HG02943 (cell line): ENCODE results near the gene FSD1.
A peak's percentile ranks its signal among the peaks of the same experiment; 100 is the strongest.
"Not testable (repeated sequence)": the region's sequence is repeated elsewhere in the genome, so short reads cannot be mapped to it uniquely, and the experiment has no call there.

ENCODE experiments used
- ATAC-seq: cut with Tn5 transposase; IDR thresholded peaks from one replicate; pipeline ENCODE4 v1.9.1; 2021; ENCODE audit warnings: mild to moderate bottlenecking, low read depth, moderate library complexity; ENCODE audit not compliant: unreplicated experiment

Gene FSD1

DNA sequence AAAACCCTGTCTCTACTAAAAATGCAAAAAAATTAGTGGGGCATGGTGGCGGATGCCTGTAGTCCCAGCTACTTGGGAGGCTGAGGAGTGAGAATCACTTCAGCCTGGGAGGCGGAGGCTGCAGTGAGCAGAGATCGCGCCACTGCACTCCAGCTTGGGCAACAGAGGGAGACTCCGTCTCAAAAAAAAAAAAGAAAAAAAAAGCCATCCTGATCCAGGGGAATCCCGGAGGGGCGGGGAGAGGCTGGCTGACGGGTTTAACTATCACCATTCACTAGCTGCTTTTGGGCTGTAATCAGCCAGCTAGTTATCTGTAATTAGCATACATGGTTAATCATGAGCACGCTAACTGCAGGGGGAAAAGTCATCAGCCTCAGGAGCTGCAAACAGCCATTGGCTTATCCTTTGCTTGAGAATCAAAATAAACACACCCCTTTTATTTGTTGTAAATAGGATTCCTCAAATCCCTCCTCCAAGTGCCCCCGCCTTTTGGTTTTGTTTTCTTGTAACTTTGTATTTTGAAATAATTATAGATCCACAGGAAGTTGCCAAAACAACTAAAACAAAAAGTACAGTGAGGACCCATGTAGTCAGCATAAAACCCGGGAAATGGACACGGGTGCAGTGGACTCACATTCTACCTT lies 9.6 kb downstream of the FSD1 start:
- no peak for ATAC-seq

- no peak for ATAC-seq
Measured at GRCh38 chr19:4316956-4317355, 12.6 kb downstream of the FSD1 start.

DNA sequence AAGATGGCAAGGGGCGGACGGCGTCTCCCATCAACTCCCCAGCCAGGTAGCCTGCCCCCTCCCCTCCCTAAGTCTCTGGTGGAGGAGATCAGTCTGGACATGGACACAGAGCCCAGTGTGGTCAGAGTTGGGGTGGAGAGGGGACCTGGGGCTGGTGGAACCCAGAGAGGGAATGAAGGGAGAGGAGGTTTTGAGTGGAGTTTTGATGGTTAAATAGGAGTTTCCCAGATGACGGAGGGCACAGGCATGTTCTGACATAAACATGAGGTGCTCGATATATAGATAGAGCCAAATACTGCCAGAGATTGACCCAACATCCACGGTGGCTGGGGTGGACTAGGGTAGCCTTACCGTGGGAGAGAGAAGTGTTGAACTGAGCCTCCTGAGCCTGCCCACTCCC lies 14.1 kb downstream of the FSD1 start:
- no peak for ATAC-seq

GRCh38 chr19:4319067-4319718 lies 14.8 kb downstream of the FSD1 start:
- ATAC-seq, result no peak

DNA sequence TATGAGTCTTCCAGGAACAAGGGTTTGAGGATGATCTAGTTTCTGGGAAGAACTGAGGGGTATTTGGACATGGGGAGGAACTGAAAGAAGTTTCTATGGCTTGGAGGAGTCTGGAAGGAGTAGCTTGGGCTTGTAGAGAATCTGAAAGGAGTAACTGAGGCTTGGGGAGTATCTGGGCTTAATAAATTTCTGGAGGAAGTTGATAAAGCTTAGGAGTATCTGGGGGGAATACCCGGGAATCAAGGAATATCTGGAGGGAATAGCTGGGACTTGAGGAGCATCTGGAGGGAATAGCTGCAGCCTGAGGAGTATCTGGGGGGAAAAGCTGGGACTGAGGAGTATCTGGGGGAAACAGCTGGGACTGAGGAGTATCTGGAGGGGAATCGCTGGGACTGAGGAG lies 16.0 kb downstream of the FSD1 start:
- no peak for ATAC-seq

GRCh38 chr19:4322942-4323665 lies 18.7 kb downstream of the FSD1 start:
- no peak for ATAC-seq

DNA sequence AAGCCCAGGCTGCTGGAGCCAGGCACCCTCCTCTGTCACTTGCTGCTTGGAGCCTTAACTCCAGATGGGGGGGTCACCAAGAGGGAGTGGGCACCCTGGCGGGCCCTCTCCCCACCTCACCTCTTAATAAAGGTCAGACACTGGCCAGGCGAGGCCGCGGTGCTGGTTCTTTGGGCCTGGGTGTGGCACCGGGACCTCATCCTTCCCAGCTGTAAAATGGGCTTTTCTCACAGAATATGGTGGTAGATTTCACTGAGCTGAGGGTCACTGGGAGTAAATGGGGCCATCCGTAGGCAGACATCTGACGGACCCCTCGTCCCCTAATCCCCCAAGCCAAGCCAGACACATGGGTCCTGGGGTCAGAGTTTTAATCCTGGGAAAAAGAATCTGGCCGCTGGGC lies 19.3 kb downstream of the FSD1 start:
- ATAC-seq, result no peak

GRCh38 chr19:4324228-4324627 lies 19.8 kb downstream of the FSD1 start:
- no peak for ATAC-seq

DNA sequence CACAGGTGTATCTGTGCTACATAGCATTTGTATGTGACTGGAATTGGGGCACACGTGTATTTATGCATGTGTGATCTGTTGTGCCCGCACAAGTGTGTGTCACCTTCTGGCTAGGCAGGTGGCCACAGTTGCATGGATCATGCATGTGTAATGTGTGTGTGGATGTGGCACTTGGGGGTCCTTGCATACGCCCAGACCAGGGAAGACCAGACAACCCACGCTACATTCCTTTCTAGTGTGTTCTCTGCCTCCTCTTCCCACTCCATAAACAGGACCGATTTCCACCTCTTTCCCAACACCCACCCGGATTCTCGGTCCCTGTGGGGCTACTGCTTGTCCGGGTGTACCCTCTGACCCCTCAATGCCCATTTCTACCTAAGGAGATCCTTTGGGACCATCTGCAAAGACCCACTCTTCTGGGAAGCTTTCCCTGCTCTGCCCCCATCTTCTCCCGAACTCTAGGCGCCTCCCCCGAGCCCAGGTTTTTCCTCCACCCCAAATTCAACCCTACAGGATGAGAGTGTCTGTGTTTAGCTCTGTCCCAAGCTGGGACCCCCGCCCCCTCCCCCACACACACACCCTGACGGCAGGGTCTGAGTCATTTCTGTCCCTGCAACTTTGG lies 21.9 kb downstream of the FSD1 start:
- no peak for ATAC-seq

DNA sequence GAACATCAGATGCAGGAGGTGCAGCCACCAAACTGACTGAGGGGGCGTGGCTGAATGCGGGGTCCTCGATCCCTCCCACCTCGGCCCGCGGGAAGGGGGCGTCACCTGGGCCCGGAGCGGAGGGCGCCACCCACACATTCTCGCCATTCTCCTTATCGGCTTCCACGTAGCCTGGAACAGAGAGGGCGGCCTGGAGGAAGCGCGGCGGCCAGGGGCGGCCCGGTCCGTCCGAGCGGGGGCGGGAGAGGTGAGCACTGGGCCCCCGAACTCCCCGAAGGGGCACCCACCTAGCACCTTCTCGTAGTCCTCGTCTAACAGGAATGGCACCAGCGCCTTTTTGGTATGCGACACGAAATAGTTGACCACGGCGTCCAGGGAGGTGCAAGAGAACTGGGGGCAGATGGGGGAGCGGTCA lies 22.4 kb downstream of the FSD1 start:
- ATAC-seq, result no peak

DNA sequence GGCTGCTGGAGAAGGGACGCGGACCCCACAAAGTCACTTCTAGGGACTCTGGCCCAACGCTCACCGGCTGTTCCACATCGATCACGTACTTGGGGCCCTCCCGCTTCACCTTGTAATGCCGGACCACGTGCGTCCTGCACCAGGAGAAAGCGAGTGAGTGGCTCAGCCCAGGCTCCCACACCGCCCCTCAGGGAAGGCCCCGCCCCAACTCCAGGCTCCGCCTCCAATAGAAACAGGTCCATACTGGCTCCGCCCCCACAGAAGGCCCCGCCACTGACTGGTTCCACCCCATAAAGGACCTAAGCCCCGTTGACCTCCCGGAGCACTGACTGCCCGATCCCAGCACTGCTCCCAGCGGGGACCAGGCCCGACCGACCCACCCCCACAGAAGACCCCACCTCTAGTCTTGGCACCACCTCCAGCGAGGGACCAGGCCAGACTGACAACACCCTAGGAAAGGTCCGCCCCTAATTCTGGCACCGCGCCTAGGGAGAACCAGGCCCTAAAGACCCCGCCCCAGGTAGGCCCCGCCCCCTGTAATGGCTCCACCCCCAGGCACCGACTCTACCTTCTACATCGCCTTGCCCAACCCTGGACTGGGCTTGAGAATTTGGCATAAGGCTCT lies 23.0 kb downstream of the FSD1 start:
- no peak for ATAC-seq

DNA sequence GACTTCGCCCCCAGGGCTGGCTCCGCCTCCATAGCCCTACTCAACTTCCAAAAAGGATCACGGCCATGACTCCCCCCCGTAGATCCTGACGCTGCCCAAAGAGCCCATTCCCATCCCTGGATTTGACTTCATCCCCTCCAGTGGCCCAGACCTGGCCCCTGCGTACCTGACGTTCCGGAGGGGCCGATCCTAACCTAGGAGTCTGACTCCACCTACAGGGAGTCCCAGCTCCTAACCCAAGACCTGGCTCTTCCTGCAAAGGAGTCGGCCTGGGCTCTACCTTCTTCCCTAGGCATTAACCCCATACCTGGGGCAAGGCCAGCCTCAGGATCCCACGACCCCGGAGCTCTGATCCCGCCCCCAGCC lies 23.5 kb downstream of the FSD1 start:
- peak; percentile 19 for ATAC-seq

GRCh38 chr19:4328243-4328990 lies 24.0 kb downstream of the FSD1 start:
- ATAC-seq, result peak; percentile 55

- not testable (repeated sequence) for ATAC-seq
Measured at GRCh38 chr19:4328991-4329681, 24.7 kb downstream of the FSD1 start.

DNA sequence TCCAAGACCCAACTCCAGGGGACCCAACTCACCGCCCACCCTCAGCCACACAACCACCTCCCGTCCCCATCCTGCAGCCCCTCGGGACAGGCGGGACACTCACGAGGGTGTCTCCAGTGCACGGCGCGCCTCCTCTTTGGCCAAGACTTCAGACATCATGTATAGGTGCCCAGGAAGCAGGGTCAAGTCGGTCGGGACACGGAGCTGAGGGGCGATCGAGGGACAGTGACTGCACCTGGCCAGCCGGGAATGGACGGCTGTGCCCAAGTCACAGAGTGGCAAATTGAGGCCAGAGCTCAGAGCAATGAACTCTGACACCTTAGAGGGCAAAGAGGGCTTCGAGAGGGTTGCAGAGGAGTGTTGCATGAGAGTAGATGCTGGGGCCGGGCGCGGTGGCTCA lies 25.5 kb downstream of the FSD1 start:
- no peak for ATAC-seq

DNA sequence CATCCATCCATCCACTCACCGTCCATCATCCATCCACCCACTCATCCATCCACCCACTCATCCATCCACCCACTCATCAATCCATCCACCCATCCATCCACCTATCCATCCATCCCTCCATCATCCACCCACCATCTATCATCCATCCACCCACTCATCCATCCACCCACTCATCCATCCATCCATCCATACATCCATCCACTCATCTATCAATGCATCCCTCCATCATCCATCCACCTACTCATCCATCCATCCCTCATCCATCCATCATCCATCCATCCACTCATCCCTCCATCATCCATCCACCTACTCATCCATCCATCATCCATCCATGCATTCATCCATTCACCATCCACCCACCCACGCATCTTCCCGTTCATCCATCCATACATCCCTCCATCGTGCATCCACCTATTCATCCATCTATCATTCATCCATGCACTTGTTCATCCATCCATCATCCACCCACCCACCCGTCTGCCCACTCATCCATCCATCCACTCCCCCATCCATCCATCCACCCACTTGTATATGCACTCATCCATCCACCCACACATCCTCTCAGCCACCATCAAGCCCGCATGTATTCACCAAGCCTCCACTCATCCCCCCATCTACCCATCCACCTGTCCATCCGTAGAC lies 30.7 kb downstream of the FSD1 start:
- no peak for ATAC-seq

DNA sequence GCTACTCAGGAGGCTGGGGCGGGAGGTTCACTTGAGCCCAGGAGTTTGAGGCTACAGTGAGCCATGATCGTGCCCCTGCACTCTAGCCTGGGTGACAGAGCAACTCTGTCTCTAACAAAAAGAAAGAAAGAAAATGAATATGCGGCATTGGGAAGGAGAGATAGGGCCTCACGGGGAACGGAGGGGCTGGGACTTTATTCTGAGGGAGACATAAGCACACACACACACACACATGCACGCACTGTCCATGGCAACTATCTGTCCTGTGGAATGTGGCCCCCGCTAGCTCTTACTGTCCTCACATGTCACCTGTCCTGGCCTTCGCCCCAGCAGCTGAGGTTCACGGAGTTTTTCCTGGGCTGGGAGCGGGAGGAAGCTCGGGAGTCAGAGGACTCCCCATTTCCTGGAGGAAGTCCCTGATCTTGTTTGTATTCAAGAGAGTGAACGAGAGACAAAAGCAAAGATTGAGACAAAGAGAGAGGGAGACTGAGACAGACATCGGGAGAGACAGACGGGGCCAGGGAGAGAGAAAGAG lies 33.6 kb downstream of the FSD1 start:
- ATAC-seq, result no peak

- ATAC-seq, result no peak
Measured at GRCh38 chr19:4338441-4339355, 34.3 kb downstream of the FSD1 start, which contains the start of gene STAP2. Gene STAP2, minus strand, starts transcription at chr19:4338827. Its CDS starts 74 bp downstream, at chr19:4338753.
